Ecto neural progenitor cell (in vitro differentiated cells): ENCODE results near the gene OSGEPL1.
"Not testable (repeated sequence)": the region's sequence is repeated elsewhere in the genome, so short reads cannot be mapped to it uniquely, and the experiment has no call there.

ENCODE experiments used
- DNase-seq: peaks from one replicate; pipeline ENCODE4 v3.0.0-alpha.2; 2018; ENCODE audit warnings: low spot score

The OSGEPL1 gene, protein sequence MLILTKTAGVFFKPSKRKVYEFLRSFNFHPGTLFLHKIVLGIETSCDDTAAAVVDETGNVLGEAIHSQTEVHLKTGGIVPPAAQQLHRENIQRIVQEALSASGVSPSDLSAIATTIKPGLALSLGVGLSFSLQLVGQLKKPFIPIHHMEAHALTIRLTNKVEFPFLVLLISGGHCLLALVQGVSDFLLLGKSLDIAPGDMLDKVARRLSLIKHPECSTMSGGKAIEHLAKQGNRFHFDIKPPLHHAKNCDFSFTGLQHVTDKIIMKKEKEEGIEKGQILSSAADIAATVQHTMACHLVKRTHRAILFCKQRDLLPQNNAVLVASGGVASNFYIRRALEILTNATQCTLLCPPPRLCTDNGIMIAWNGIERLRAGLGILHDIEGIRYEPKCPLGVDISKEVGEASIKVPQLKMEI

DNA sequence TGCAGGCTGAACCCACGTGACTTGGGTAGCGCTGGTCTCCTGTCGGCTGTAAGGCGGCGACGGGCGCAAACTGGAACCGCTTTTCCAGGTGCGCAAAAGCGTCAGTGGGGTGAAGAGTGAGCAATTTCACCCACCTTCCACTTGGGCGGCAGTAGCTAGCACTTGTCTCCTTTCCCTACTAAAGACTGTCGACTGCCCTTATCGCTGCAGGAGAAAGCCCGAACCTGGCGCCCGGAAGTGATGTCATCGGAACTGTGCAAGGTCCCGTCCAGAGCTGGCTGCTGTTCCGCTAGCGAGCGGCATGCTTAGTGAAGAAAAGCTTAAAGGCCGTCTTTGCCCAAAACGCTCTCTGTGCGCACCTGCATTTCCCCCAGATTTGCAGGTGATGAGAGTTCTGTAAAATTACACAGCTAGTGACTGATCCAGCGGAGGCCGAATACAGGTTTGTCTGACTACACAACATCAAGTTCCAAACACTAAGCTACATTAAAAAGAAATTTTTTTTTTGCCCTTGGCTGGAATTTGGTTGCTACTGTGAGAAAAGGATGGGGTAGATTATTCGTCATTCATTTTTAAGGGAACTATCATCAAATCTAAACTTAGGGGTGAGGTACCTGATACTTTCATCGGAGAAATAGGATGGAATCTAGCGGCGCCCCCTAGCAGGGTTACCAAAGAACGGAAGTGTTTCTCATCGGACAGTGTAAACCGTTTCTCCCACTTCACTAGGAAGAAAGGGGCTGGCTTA lies at the start of gene OSGEPL1:
TSS of gene OSGEPL1 (minus strand) at position 242 of the 748 bp plus-strand sequence. CDS start 1,152 bp downstream, outside the sequence.
- peak; percentile 90 for DNase-seq

DNA sequence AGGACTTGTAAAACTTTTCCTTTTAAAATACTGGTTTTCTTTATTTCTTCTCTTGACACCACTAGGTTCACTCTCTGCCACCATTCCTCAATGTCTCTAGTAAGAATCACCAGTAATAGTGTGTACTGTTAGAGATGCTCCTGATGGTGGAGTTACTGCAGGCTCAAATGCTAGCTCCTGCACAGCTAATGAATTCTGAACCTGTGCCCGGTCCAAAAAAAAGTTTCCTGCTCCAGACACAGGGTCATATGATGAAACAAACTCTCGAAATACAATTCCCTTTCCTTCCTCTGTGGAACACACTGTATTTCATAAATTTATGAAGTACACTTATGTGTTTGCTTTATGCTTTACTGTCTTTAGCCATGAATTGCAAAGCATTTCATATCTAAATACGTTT lies 40.8 kb upstream of the OSGEPL1 start:
- DNase-seq: no peak

DNA sequence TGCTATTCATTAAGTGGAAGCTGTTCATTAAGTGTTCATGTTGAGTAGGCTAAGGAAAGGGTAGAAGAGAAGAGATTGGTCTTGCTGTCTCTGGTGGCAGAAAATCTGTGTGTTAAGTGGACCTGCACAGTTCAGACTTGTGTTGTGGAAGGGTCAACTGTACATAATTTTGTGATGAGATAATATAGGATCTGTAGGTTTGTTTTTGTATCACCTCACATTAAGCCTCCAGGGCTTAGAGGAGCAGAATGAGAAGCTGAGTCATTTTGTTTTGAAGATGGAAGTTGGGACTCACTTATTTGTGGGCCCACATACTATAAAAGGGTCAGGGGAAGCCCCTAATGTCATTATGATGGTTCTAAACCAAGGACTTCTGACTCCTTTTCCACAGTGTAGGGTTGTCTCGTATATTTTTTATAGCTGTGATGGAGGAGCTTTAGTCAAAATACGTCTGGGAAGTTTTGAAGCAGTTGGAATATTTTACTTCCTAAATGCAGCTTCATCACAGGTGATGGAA lies 39.9 kb upstream of the OSGEPL1 start:
- DNase-seq: no peak

DNA sequence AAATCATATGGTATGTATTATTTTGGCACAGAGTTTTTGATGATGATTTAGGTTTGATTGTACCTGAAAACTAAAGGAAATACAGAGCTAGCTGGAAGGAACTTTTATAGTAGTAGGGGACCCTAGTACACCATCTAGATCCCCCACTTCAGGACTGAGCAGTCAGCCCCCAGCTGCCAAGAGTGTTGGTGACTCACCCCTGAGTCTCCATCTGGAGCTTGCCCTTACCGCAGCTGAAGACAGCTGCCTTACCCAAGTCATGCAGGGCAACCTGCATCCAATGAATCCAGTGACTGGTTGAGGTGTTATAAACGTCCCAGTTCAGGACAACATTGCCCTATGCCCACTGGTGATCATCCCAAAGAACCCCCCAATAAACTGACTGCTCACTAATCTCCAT lies 36.9 kb upstream of the OSGEPL1 start:
- DNase-seq: no peak

DNA sequence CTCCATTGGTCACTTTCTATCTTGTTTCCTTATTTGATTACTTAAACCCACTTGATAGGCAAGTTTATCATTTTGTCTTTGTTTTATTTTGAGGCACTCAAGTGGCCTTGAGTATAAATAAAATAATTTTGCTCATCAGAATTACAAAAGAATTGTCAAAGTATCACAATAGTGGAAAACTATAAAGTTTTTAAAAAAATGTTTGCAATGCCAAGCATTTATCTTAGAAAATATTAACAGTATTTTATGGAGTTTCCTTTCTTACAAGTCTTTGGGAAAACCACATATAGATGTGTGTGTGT lies 36.4 kb upstream of the OSGEPL1 start:
- no peak for DNase-seq

DNA sequence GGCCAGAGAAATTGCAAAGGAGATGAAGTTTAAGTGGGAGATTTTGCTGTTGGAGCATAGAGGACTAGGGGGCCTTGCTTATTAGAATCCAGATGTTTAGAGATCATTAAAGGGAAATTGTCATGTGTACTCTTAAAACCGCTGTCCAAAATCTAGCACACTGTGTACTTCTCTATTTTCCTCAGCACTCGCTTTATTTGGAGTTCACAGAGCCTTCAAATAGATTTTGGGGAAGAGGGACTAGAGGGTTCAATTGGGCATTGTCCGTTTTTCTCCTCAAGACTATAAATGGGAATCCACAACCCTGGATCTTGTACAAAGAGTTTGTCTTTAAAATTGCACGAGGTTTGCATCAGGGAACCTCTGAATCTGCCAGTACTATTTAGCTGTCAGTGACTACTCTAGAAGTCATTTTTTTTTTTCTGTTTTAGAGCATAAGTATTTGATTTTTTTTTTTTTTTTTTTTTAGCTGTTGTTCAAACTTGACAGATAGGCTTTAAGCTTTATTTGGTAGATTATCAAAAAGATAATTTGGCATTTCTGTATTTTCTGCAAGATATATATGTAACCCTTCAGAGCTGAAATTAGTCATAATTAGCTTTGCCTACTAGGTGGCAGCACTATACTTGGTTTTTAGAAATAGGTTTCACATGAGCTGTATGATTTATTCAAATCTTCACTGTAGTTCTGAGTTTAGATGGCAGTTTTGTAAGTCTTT lies 35.9 kb upstream of the OSGEPL1 start:
- DNase-seq: no peak

DNA sequence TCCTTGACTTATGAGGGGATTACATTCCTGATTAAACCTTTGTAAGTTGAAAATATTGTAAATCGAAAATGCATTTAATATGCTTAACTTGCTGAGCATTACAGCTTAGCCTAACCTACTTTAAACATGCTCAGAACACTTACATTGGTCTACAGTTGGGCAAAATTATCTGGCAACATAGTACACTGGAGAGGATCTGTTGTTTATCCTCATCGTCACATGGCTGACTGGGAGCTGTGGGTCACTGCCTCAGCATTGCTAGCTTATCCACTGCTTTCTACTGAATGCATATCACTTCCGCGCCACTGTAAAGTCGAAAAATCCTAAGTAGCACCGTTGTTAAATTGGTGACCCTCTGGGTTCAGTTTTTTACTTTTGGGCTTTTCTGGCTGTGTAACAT lies 35.3 kb upstream of the OSGEPL1 start:
- DNase-seq: no peak

DNA sequence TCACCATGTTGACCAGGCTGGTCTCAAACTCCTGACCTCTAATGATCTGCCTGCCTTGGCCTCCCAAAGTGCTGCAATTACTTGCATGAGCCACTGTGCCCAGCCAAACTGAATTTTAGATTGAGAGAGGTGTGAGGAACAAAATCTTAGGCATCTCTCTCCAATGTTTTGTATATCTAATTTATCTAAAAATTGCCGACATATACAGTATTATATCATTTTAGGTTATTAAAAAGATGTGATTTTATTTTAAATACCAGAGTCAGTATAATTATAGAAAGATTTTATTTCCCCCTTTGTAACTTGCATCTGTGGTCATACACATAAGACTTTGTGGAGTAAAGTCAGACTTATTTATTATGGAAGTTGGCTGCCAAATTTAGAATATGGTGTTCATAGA lies 31.7 kb upstream of the OSGEPL1 start:
- DNase-seq: no peak

DNA sequence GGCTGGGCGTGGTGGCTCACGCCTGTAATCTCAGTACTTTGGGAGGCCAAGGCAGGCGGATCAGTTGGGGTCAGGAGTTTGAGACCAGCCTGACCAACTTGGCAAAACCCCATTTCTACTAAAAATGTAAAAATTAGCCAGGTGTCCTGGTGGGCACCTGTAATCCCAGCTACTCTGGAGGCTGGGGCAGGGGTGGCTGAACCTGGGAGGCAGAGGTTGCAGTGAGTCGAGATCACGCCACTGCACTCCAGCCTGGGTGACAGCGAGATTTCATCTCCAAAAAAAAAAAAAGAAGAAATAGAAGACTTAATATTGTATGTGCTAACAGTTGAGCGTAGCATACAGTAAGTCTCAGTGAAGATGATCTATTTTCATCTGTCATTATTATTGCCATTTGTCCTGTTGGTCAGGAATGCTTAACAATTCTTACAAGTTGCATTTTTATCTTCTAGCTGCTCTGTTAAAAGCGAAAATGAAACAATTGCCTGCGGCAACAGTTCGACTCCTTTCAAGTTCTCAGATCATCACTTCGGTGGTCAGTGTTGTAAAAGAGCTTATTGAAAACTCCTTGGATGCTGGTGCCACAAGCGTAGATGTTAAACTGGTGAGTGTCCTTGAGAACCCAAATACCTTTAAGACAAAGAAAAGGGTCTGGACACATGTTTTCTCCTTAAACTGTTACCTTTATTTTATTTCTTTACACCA lies 28.9 kb upstream of the OSGEPL1 start:
- no peak for DNase-seq

DNA sequence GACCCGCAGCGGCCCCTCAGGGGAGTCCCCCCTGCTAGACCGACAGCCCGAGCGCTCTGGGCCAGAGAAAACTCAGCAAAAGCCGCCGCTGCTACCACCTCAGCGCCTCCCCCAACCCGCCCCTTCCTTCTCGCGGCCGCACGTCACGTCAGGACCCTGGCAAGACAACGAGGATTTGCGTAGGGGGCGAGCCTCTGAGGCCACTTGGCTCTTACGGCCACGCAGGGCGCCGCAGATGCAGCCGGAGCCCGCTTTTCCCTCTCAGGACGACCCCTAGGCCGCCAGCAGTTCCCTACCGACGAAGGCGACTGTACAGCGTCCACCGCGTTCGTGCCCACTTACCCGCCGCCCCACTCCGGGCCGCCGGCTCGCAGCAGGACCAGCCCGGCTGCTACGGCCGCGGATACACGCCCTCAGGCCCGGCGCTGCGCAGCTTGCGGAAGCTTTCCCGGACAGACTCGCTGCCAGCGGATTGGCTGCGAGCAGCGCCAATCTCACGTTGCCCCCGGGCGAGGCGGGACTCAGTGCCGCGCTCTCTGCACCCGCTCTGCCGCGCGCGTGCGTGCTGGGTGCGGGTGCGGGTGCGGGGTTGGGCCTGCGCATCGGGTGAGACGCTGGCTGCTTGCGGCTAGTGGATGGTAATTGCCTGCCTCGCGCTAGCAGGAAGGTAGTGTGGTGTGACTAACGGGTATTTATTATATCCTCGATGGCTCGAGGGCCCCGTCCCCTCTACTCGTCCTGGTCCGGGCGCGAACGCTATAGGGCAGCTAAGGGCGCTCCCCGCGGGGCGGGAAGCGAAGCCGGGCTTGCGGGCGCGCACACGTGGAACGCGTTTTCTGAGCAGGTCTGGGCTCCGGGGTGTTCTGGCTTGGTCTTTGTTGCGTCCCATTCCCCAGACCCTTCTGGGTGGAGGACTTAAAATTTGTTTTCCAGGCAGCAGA lies 21.6 kb upstream of the OSGEPL1 start, which contains the start of the genes ORMDL1 and PMS1:
TSS of gene ORMDL1 (minus strand) at position 413 of the 941 bp plus-strand sequence. CDS start 1,744 bp downstream, outside the sequence.
TSS of gene PMS1 (plus strand) at position 524 of the 941 bp plus-strand sequence. CDS start 7,360 bp downstream, outside the sequence.
- peak; percentile 97 for DNase-seq

DNA sequence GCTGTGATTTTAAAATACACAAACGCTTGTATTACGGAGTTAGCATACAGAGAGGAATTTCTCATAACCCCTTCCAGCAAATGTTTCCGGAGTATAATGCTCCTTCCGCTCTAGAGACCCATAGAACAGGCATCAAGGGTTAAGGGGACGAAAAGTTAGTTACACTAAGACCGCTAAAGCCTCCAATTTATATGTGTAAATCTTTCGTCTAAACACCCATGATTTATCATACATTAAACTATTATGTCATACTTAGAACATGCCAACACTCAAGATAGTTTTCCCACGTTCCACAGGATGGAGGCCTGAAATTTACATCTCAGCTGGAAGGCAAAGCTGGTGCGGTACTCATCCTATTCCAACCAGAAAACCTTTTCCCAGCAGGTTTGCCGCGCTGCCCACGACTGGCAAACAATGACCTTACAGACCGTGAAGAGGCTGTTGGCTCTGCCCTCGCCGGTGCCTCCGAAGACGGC lies 20.9 kb upstream of the OSGEPL1 start:
- no peak for DNase-seq

DNA sequence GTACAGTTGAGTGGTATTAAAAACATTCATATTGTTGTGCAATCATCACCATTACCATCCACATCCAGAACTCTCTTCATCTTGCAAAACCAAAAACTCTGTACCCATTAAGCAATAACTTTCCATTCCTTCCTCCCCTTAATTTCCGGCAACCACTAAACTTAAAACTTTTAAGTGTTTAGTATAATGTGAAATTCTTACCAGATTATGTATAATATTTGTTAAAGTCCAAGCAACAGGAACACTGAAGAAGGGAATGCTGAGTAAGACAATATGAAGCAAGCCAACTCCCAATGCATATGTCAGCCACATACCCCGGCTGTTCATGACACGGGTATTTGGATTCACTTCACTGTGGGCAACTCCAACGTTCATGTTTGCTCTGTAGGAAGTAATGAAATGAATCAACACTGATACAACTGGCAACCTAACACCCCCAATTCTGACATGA lies 19.7 kb upstream of the OSGEPL1 start:
- DNase-seq: no peak

DNA sequence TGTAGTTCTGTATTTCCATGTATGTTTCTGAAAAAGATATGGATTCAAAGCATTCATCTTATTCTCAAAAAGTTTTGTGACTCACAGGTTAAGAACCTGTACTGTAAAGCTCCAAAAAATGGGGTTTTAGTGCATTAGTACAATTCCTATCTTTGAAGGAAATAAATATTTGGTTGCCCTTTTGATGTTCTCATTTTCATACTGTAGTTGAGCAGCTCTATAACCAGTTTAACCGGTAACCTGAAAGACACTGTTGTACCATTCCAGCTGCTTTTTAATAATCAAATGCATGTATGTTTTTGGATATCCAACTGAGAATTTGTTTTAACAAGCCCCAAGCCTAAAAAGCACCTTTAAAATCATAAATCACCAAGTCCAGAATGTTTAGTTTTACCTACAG lies 9.6 kb upstream of the OSGEPL1 start:
- no peak for DNase-seq

DNA sequence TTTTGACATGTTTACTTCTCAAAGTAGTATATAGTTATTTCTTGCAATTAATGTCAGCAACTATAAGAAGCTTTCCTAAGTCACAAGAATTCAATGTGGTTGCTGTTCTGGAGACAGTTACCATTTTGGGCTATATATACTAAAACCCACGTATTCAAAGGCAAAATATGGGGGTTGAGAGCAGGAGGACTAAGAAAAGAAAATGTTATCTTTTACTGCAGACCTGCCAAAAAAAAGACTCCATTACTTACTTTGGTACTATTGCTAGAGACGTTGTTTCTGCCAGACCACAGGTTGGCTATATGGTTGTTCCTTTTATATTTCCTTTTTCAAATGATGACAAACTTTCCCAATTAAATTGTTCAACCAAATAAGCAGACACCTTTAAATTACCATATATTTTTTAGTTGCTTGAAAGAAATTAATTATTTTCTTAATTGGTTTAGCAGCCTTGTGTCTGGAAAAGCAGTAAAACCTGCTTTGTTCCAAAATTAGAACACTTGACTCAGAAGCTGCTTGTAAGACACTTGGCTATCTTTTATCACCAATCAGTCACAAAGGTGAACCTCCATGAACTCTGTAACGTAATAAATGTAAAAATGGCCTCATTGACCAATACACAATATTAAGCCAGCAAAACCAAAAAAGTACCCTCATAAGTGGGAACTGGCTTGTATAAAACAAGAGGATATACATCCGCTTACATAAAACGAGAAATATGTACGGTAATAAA lies 8.2 kb upstream of the OSGEPL1 start:
- DNase-seq: no peak

DNA sequence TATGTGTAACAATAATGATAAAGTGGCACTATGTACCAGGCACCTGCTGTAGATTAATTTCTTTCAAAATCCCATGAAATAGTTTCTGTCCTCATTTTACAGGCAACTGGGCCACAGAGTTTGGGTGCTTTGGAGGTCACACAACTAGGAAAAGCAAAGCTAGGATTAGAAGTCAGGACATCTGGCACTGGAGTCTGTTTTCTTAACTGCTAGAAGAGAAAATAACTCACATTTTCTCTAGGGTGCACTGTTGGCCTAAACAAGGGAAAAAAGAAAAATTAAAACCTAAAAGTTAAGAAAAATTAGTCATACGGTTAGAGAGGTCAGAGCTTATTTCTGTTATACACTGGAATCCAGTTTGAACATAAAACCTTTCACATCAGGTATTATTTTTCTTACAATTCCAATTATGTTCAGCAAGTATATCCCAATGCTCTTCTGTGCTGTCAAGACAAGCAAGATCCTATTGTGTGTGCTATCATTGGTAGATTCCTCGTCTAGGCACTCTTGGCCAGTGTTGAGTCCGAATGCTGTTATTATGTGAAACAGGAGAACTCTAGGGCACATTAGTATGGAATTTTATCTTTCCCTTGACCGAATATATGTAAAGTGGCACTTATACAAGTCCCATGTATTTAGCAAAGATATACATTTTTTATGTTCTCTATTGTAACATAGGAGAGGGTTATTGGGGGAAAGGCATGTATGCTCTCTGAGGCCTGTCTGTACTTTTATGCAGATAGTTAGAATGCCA lies 1.5 kb upstream of the OSGEPL1 start:
- no peak for DNase-seq

DNA sequence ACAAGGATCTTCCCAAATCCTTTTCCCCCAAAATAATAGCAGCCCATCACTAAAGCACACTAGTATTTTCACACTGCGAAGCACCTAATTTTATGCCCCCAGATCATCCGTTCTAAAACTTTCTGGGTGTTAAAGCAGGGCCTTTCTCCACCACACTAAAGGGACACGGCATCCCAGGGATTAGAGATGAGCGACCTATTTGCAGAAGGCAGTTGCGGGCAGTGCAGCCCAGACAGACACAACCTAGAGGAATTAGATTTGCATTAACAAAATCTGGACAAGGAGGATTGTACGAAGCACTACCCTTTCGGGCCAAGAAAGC lies 402 bp downstream of the OSGEPL1 start:
- DNase-seq: no peak

DNA sequence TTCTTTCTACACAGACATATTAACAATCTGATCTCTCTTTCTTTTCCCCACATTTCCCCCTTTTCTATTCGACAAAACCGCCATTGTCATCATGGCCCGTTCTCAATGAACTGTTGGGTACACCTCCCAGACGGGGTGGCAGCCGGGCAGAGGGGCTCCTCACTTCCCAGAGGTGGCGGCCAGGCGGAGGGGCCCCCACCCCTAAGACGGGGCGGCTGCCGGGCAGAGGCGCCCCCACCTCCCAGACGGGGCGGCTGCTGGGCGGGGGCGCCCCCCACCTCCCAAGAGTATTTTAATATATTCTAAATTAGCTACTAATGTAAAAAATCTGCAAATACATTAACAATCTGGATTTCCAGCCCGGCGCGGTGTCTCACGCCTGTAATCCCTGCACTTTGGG lies 2.4 kb downstream of the OSGEPL1 start:
- DNase-seq: not testable (repeated sequence)

DNA sequence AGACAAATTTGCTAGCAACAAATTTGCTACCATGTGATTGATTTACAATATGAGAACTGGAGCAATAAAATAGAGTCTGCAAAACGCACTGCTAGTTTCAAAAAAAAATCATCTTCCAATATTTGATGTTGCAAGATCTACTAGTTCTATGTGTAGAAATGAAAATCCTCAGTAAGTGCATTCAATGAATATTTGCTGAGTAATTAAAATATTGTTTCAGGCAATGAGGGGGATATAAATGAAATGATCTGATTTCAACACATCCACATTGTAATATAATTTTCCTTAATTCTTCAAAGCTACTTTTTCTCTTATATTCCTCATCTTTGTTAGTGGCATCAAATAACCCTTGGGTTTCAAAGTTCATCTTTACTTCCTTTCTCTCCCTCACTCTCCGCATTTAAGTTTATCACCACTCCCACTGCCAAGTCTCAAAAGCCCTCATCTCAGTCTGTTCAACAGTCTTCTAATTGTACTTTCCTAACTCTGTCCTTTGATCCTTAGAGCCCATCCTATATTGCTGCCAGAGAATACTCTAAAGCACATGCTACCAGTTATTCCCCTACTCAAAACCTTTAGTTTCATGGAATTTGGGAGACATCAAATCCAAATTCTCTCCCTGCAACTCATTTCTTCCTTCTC lies 6.2 kb downstream of the OSGEPL1 start:
- DNase-seq: no peak
